Measurements from ENCODE around the gene HOXB5. TPM values are rescaled to one million over a fixed set of nuclear protein-coding genes. Genes with fewer than 3 reads are reported as not detected.

Gene HOXB5
- total RNA-seq, 1 experiment from 2014 or later: not detected

GRCh38 chr17:48593840-48594537 lies 410 bp upstream of the HOXB5 start:
- no peak overlapping the region for H2BK15ac ChIP-seq (ENCODE audit: low read depth, low read length)
- no peak overlapping the region for H3K27ac ChIP-seq (ENCODE audit: insufficient read length, low read depth, low read length)
- WGBS (ENCODE audit: extremely low coverage, insufficient read length, low lambda C conversion rate): no CpG with 5 or more reads among the region's 37 CpGs
- H3K4me1 ChIP-seq (ENCODE audit: insufficient read depth, low read length): no peaks in the 10 kb centered on the region
- peaks cover 99% of the 10 kb centered on the region for H3K27me3 ChIP-seq (ENCODE audit: insufficient read depth, low read length)
- H2BK20ac ChIP-seq (ENCODE audit: low read depth, low read length, poor library complexity, severe bottlenecking): no peak overlapping the region
- H3K14ac ChIP-seq (ENCODE audit: insufficient read depth, low read length): no peak overlapping the region
- no peak overlapping the region for H4K91ac ChIP-seq (ENCODE audit: insufficient read length, low read depth, low read length)
- H2AFZ ChIP-seq (ENCODE audit: low read length): no peak overlapping the region
- DNase-seq: peak; percentile 93
- Mint-ChIP-seq H3K27ac (no peak overlapping the region), H3K4me3 (peak overlapping the region in 1 of 2 experiments; percentile 31; a peak in 2 of 5 replicates), H3K9me3 (peaks cover 4 to 21% of the 10 kb centered on the region in 2 experiments; a peak in 2 of 5 replicates), H3K36me3 (ENCODE audit: insufficient read depth in 1 of 3, low read depth in 3 of 3) (no peaks in the 10 kb centered on the region), H3K4me1 (peaks cover 8 to 37% of the 10 kb centered on the region in 2 experiments), H3K27me3 (ENCODE audit: low read depth) (peaks cover 100% of the 10 kb centered on the region)
- no peaks in the 10 kb centered on the region for H3K79me2 ChIP-seq (ENCODE audit: insufficient read depth, low read length)
- H3K23me2 ChIP-seq (ENCODE audit: insufficient read length, low read depth, low read length, poor library complexity, severe bottlenecking): no peaks in the 10 kb centered on the region
- H3K56ac ChIP-seq (ENCODE audit: insufficient read length, low read depth, low read length): no peak overlapping the region
- H3K23ac ChIP-seq (ENCODE audit: insufficient read length, low read depth, low read length): no peak overlapping the region
- H4K5ac ChIP-seq (ENCODE audit: insufficient read length, low read depth, low read length): no peak overlapping the region
- H2BK5ac ChIP-seq (ENCODE audit: insufficient read length, low read length): no peak overlapping the region
- peak; percentile 93 for TF ChIP-seq CTCF (conservative IDR thresholded peaks at IDR 0.05)
- peak overlapping the region; percentile 33 for H3K4me2 ChIP-seq (ENCODE audit: insufficient read depth, insufficient read length, low read length)
- no peak overlapping the region for H2AK5ac ChIP-seq (ENCODE audit: insufficient read length, low read length)
- H3K18ac ChIP-seq (ENCODE audit: insufficient read length, low read depth, low read length): no peak overlapping the region
- H4K20me1 ChIP-seq (ENCODE audit: control insufficient read depth, insufficient read depth, insufficient read length): no peaks in the 10 kb centered on the region
- H4K8ac ChIP-seq (replicated peaks; ENCODE audit: insufficient read length, low read depth, low read length): no peak overlapping the region
- no peaks in the 10 kb centered on the region for H3K9me3 ChIP-seq (ENCODE audit: control insufficient read depth, low read depth, low read length)
- H3T11ph ChIP-seq (ENCODE audit: low read length): no peak overlapping the region
- no peak overlapping the region for H3K4ac ChIP-seq (ENCODE audit: low read depth, low read length)
- no peak overlapping the region for H2BK12ac ChIP-seq (ENCODE audit: insufficient read length, low read depth, low read length)
- no peaks in the 10 kb centered on the region for H3K79me1 ChIP-seq (ENCODE audit: insufficient read depth, low read depth, low read length, poor library complexity, severe bottlenecking)
- no peak overlapping the region for H2BK120ac ChIP-seq (ENCODE audit: low read depth, low read length, poor library complexity, severe bottlenecking)
- no peak overlapping the region for H3K9ac ChIP-seq (ENCODE audit: extremely low read depth, insufficient read length, low read length)
